SK-N-DZ (cell line): ENCODE results near the gene PGD.
A peak's percentile ranks its signal among the peaks of the same experiment; 100 is the strongest.
"Not testable (repeated sequence)": the region's sequence is repeated elsewhere in the genome, so short reads cannot be mapped to it uniquely, and the experiment has no call there.

ENCODE experiments used
- DNase-seq: peaks from one replicate; pipeline ENCODE4 v3.0.0-alpha.2; 2015; ENCODE audit warnings: low spot score

The PGD gene

GRCh38 chr1:10398278-10398733 is 558 bp upstream of the PGD start:
- DNase-seq = no peak

- DNase-seq = no peak
These were observed 629 bp downstream of the PGD start for GRCh38 chr1:10399444-10399941.

GRCh38 chr1:10400013-10400412 is 1.1 kb downstream of the PGD start:
- no peak for DNase-seq

- no peak for DNase-seq
These were observed 2.4 kb downstream of the PGD start for GRCh38 chr1:10401281-10401680.

- DNase-seq = no peak
These were observed 3.9 kb downstream of the PGD start for GRCh38 chr1:10402729-10403274.

GRCh38 chr1:10407201-10407600 is 8.3 kb downstream of the PGD start:
- no peak for DNase-seq

GRCh38 chr1:10415211-10415930 is 16.5 kb downstream of the PGD start:
- no peak for DNase-seq

GRCh38 chr1:10415967-10416366 is 17.1 kb downstream of the PGD start:
- not testable (repeated sequence) for DNase-seq

- DNase-seq = not testable (repeated sequence)
These were observed 19.9 kb downstream of the PGD start for GRCh38 chr1:10418741-10419140.

- no peak for DNase-seq
These were observed 20.5 kb downstream of the PGD start for GRCh38 chr1:10419351-10419750.

- no peak for DNase-seq
These were observed 22.8 kb downstream of the PGD start for GRCh38 chr1:10421637-10422036.

GRCh38 chr1:10424034-10424433 is 25.2 kb downstream of the PGD start:
- no peak for DNase-seq

GRCh38 chr1:10424651-10425050 is 25.8 kb downstream of the PGD start:
- no peak for DNase-seq

- DNase-seq = peak; percentile 29
These were observed 27.1 kb downstream of the PGD start for GRCh38 chr1:10425826-10426534.

- DNase-seq = not testable (repeated sequence)
These were observed 27.6 kb downstream of the PGD start for GRCh38 chr1:10426535-10426848.

GRCh38 chr1:10428984-10429383 is 30.1 kb downstream of the PGD start:
- no peak for DNase-seq

GRCh38 chr1:10429868-10430215 is 31.0 kb downstream of the PGD start:
- DNase-seq = no peak

- DNase-seq = peak; percentile 84
These were observed 31.6 kb downstream of the PGD start, which contains the start of gene CENPS for GRCh38 chr1:10430216-10431069. Gene CENPS, plus strand, starts transcription at chr1:10430433. Its CDS starts 85 bp downstream, at chr1:10430518.

- no peak for DNase-seq
These were observed 32.3 kb downstream of the PGD start for GRCh38 chr1:10431070-10431730.

- no peak for DNase-seq
These were observed 34.2 kb downstream of the PGD start for GRCh38 chr1:10432910-10433700.
